HG02571 (cell line): Measurements from ENCODE around the gene PTPRF.

Source experiments
- ATAC-seq: cut with Tn5 transposase; IDR thresholded peaks from one replicate; pipeline ENCODE4 v1.9.1; 2021; ENCODE audit warnings: mild to moderate bottlenecking, moderate library complexity; ENCODE audit not compliant: unreplicated experiment

PTPRF gene

DNA sequence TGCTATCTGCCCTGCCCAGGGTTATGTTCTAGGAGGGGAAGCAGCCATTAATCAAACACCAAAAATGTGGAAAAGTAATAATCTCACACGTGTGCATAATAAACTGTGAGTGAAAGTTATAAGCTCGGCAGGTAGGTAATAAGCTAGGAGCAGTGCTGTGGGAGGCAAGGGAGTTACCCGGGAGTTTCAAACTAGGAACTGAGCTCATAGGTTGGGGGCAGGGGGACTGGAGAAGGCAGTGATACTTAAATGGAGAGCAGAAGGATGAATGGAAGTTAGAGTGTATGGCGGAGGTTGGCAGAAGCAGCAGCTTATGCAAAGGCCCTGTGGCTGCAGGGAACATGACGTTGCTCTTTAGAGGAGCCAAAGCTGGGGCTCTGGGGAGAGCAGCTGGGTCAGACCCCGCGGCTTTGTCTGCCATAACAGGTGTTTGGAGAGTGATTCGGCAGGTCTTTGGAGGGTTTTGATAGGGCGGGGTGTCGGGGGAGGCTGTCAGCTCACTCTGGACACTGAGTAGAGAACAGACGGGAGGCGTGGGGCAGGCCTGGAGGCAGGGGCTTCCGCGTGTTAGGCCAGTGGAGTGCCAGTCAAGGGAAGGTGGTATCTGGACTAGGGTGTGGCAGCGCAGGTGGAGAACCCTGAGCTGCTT, 20.0 kb downstream of the PTPRF start:
- ATAC-seq, result no peak

DNA sequence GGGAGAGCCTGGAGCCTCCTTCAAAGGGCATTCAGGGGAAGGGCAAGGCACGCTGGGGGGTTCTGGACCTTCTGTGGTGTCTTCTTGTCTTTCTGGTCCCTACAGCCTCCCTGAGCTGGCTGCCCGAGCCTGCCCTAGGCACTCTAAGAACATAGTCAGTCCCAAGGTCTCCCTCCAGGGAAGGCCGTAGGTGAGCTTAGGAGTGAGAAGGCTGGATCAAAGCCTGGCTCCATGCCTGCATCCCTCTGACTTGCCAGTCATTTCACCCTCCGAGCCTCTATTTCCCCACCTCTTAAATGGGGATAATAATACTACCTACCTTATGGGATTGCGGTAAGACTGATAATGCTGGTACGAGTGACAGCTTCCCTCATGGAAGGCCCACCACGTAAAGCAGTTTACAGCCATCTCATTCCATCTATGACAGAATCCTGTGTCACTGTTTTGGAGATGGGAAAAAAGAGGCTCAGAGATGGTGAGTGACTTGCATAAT, 20.8 kb downstream of the PTPRF start:
- no peak for ATAC-seq

DNA sequence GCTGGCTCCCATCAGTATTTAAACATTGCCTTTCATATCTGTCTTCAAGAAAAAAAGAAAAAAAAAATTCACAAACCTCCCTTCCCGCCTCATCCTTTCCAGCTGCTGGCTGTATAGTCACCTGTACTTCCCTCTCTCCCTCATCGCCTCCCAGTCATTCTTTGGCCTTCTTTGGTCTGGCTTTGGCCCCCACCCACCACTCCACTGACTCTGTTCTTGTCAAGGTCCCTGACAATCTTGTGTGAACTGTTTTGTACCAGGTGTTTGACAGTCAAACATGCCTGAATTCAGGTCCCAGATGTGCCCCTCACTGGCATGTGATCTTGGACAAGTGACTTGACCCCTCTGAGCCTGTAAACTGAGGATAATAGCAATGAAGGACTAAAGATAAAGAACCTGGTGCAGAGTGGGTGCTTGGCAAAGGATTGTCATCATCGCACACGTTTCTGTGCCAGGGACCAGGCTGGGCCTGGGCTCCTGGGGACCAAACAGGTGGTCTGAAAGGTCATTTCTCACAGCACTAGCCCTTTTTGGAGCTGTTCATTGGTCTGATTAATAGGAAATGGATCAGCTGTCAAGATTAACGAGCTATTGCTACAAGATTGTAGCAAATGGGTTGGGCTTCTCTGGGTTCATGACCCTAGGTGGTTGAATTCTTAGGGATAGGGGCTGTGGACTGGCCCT, 21.5 kb downstream of the PTPRF start:
- ATAC-seq, result no peak

DNA sequence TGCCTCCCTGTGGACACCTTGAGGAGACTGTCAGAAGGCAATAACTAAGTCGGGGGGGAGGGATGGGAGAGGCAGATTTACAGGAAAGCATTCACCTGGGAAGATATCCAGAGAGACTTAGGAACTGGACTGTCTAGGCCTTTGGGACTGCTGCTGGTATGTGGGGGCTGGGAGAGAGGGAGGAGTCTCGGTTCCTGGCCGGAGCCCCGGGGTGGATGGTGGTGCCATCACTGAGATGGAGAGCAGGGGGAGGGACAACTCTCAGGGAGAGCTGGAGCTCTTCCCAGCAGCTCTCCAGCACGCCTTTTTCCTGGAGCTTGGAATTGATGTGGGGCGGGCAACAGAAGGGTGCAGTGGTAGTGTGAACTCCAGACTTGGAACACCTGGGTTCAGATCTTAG, 22.1 kb downstream of the PTPRF start:
- ATAC-seq, result no peak

DNA sequence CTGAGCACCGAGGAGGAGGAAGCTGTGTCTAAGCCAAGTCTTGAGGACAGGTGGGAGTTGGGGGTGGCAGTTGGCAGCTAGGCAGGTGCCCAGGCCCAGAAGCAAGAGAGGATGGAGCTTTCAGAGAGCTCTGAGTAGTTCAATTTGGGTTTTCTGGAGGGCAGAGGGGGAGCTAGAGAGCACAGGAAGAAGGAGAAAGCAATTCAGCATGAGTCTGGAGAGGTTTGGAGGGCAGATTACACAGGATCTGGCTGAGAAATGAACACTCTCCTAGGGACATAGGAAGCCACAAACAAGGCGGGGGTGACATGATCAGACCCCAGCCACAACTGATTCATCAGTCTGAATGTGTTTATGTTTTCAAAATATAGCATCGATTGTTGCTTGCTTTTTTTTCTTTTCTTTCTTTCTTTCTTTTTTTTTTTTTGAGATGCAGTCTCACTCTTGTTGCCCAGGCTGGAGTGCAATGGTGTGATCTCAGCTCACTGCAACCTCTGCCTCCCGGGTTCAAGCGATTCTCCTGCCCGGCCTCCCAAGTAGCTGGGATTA, 23.8 kb downstream of the PTPRF start:
- ATAC-seq, result no peak

DNA sequence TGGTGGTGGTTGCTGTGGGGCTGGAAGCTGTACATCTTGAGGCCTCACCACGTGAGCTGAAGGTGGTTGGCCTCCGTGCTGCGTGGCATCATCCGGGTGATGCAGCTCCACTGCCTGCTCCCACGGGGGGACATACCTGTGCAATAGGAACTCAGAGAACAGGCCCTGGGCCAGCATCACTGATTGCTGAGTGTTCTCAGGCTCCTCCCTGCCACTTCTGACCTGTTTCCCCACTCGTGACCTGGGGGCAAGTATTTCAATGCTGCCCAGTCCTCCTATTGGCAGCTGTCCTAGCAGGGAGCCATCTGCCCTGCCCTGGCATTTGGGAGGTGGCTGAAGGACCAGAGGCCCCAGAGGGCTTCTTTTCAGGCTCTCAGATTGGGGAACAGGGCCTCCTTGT, 26.1 kb downstream of the PTPRF start:
- no peak for ATAC-seq

DNA sequence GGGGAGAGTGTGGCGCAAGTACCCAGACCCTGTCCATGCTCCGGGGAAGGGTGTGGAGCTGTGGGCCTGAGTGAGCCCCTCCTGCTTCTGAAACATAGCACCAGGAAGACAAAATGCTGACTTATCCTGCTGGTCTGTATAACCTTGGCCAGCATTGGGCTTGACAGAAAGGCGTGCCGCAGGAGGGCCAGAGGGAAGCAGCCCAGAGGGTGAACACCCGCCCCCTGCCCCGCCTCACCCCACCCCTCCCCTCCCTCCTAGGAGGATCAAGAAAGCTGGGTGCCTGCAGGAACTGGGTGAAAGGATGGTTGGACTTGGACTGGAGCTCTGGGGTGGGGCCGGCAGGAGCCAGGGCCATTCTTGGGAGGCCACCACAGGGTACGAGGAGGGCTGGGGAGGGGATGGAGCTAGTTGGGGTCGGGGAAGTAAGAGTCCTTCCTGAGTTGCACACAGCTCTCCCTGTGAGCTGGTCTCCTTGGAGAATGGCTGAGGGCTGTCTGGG, 27.1 kb downstream of the PTPRF start:
- ATAC-seq, result no peak

DNA sequence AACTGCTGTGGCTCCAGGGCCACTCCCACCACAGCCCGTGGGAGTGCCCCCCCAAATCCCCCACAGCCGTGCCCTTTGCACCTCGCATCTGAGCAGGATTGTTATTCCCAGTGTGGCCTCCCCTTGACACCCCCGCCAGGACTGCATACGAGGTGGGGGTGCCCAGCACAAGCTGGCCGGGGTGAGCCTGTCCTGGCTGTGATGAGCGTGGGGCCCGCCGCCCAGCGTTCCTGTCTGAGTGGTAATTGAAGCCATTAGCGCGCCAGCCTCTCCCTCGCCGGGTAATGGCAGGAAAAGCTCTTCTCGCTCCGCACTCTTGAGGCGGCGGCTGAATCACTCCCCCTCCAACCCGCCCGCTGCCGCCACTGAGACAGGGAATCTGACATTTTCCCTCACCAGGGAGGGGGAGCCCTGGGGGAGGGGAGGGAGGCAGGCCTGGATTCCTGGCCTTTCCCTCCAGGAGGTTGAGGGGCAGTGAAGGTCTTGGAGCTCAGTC, 27.7 kb downstream of the PTPRF start:
- no peak for ATAC-seq

DNA sequence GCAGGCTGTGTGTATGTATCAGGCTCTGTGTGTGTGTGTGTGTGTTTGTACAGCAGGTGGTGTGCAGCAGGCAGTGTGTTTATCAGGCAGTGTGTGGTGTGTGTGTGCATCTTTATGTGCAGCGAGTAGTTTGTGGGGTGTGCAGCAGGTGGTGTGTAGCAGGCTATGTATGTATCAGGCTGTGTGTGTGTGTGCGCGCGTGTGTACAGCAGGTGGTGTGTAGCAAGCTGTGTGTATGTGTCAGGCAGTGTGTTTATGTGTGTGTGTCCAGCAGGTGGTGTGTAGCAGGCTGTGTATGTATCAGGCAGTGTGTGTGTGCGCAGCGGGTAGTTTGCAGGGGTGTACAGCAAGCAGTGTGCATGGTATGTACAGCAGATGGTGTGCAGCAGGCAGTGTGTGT, 29.0 kb downstream of the PTPRF start:
- ATAC-seq, result no peak

DNA sequence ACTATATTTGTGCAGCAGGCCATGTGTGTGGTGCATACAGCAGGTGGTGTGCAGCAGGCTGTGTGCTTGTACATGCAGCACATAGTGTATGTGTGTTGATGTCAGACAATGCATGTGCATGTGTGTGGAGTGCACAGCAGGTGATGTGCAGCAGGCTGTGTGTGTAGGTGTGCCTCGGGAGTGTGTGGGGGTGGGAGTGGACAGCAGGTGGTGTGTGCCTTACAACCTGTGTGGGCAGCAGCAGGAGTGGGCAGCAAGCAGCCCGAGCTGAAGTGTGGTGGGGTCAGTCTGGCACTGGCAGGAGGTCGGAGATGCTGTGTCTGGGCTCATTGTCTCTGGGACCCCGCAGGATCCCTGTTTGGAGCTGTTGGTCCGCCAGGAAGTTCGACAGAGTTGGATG, 29.6 kb downstream of the PTPRF start:
- no peak for ATAC-seq

DNA sequence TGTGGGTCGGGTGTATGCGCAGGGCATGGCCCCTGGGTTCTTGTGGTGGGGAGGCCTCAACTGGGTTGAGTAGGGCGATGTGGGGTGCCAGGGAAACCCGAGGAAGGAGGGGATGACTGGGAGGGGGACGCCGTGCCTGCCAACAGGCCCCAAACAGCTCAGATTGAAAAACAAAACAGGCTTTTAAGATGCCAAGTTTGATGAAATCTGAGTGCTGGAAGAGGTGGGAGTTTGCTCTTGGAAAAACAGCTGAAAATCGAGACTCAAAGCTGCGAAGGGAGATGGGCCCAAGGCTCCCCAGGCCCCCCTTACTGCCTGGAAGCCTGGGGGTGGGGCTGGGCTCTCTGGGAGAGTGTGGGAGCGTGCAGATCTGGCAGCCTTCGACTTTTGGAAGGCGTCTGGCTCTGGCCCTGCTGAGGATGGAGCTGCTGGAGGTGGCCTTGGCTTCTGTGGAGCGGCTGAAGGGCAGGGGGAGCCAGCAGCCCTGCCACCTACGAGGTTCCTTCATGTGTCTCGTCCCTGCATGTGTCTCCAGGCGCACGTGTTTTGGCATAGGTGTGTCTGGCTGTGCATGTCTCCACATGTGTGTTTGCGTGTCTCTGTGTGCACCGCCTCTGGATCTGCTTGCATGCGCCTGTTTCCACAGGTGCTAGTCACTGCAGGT, 33.3 kb downstream of the PTPRF start:
- ATAC-seq, result no peak

DNA sequence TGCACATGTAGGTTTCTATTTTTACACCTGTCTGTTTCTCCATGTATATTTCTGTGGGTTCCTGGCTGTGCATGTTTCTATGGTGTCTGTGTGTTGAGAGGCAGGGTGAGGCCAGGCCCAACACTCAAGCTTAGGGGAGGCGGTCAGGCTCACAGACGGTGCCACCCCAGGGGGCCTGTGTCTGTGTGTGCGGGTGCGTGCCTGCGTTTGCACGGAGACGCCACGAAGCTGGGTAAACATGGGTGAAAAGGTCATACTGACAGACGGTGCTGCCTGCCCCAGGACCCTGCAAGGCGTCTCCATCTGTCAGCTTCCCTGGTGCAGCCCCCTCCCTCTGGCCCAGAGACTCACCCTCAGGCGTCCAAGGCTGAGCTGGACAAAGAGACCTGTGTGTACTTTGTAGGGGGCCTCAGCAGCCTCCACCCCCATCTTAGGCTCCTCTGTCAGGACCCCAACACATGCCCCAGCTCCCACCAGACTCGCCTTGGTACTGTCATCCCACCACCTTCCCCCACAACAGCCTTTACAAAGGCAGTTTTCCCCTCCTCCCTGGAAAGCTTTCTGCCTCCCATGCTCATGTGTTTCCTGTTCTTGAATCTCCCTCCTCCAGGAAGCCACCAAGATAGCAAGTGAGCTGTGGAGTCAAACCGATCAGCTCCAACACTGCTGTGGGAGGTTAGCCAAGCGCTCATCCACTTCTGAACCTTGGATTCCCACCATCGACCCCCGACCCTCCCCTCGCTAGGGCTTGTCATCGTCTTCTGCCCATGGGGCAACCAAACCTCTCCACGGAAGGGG, 34.1 kb downstream of the PTPRF start:
- ATAC-seq, result no peak

DNA sequence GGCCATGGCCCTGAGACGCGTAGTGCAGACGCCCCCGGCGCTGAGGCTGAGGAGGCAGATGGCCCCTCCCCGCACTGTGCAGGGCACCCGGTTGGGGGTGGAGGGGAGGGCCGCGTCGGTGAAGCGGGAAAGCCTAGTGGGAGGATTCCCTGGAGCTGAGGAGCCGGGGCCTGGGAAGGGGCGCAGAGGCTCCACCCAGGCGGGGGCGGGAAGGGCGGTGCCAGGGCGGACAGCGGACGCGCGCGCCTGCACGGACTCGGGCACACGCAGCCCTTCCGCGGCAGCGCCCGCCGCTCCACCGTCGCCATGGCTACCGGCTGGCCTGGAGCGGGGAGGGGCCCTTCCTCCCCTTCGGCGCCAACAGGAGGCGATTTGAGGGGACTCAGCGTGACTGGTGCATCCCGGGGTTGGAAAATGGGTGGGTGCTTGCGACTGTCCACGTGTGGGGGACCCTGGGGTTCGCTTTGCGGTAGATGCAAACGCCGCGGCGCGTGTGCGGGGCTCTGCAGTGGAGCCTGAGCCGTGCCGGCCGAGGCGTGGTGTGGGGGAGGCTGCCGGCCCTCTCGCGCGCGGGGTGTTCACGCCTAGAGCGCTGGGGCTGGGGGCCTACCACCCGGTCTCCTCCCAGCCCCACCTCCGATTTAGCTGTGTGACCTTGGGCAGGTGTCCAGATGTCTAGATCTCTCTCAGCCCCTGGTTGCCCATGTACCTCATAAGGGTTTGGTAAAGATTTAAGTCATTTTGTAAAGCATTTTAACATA, 35.1 kb downstream of the PTPRF start:
- ATAC-seq, result no peak

DNA sequence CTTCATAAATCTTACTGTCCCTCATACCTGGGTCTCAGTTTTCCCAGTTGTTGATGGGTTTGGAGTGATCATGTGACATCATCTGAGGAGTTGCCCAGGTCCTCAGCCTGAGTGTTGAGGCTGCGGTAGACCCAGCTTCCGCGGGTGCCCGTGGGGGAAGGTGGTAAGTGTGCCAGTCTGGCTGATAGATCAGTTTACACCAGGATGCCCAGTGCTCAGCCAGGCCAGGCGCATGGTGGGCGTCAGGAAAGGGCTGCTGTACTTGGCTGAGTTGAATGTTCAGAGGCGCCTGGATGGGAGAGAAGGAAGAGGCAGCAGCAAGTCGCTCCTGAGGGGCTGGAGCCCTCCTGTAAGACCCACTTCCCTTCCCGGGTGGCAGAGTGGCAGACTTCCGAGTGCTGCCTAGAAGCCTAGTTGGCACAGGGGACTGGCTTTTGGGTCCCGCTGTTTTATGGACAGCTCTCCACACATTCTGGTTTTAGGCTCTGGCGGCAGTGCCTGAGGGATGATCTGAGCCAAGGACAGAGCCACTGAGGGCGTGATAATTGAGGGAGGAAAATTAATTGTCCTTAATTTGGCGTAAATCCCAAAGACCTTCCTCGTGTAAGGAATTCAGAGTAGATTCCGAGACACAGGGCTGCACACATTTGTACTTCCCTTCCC, 35.8 kb downstream of the PTPRF start:
- ATAC-seq, result no peak

DNA sequence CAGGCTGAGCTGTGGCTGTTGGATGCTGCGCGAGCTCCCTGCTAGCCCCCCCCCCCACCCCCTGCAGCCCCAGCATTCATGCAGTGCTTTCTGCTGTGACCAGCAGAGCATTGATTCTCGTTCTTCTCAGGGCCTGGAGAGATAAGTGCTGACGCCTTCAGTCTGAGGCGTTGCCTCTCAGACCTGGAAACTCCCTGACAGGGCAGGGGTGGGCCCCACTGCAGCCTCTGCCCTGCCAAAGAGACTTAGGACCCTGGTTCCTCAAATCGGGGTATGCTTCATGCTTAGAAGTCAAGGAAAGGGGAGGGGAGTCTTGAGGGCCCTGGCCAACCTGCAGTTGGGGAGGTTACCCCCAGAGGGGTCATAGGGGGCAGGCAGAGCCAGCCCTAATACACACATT, 38.5 kb downstream of the PTPRF start:
- no peak for ATAC-seq

DNA sequence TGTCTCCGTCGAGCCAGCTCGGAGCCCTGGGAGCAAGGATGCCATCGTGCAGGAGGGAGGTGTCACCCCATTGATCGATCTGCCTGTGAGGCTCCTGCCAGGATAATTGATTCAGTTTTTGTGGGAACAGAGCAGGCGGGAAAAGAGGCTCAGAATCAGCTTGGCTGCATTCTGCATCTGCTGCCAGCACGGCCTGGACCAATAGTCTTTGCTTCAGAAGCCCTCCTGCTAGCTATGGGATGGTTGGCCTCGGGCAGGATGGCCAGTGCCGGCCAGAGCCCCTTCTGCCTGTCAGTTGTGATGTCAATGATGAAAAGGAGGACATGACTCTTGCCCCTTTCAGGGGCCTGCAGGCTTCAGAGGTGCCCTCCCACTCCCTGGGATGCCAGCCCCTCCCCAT, 39.6 kb downstream of the PTPRF start:
- ATAC-seq, result no peak

DNA sequence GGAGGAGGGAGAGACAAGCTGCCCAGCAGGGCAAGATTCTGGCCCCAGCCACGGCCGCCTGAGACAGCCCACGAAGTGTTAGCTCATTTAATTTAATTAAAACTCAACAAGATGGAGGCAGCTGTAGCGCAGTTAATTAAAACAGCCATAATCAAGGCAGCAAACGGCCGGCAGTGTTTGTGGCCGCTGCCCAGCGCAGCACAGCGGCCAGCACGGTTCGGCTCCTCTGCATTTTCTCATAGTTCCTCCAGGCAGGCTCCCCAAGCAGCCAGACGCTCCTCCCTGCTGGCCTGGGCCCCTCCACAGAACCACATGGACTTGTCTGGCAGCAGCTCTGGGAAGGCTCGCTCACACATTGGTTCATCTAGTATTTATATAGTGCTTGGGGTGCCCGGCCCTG, 40.0 kb downstream of the PTPRF start:
- no peak for ATAC-seq

DNA sequence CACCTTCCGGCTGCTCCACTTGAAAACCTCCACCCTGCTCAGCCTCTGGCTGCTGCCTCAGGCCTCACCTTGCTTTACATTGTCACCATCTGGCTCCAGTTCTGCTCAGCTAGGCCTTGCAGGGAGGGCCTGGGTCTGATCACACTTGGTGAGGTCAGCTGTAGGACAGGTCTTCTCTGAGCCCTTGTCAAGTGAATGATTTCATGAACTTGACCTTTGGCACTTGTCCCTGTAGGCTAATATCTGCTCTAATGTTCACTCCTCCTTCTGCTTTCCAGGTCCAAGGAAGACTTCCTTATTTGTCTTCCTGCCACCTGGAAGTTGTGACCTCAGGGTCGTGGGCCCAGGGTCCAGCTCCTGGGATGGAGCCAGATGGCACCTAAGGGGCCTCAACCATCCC, 41.4 kb downstream of the PTPRF start:
- no peak for ATAC-seq

DNA sequence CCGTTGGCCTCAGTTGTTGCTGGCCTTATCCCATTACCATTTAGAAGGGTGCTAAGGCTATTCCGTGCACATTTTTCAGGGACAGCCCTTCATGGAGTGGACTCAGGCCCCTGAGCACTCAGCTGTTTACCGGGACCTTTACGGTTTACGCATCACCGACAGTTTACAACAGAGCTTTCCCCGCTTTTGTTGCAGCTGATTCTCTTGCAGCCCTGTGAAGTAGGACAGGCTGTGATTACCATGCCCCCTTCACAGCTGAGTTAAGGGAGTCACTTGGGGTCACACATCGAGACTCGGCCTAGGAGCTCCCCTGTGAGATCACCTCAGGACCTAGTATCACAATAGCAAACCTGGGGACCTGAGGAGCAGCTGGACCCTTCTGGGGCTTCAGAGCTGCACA, 41.9 kb downstream of the PTPRF start:
- ATAC-seq, result no peak
